GM12878 (cell line): Measurements from ENCODE around the gene OPRL1. TPM values are rescaled to one million over a fixed set of nuclear protein-coding genes. Genes with fewer than 3 reads are reported as not detected.

Experiments
- ATF2 ChIP-seq: IDR thresholded peaks from 2 replicates; pipeline ENCODE4 v1.6.1; 2012; ENCODE audit warnings: low read length, inconsistent platforms
- BRCA1 ChIP-seq: IDR thresholded peaks from 2 replicates; pipeline ENCODE4 v1.6.1; 2011; ENCODE audit warnings: low read depth, low read length, improper control_type of control experiment
- CBFB ChIP-seq: IDR thresholded peaks from 2 replicates; pipeline ENCODE4 v1.6.1; 2016; ENCODE audit warnings: antibody characterized with exemption, low read depth
- CBX3 ChIP-seq: fragments of 200-600 bp; sonication (generic); IDR thresholded peaks from 2 replicates; pipeline ENCODE4 v1.6.1; 2016; ENCODE audit warnings: low read depth, borderline replicate concordance
- CHD1 ChIP-seq: IDR thresholded peaks from 2 replicates; pipeline ENCODE4 v1.6.1; 2012; ENCODE audit warnings: low read depth, low read length, improper control_type of control experiment
- CUX1 ChIP-seq: IDR thresholded peaks from 2 replicates; pipeline ENCODE4 v1.6.1; 2012; ENCODE audit warnings: improper control_type of control experiment, low read depth, low read length; ENCODE audit not compliant: insufficient replicate concordance
- EZH2 ChIP-seq: IDR thresholded peaks from 2 replicates; pipeline ENCODE4 v1.6.1; 2012; ENCODE audit warnings: low read depth, mild to moderate bottlenecking, control low read depth, inconsistent platforms, low read length, borderline replicate concordance; ENCODE audit not compliant: control insufficient read depth
- IKZF2 ChIP-seq, 2 experiments: fragments of 450-650 bp; IDR thresholded peaks; 2 replicates each; pipeline ENCODE4 v1.6.1; 2017; ENCODE audit warnings: mild to moderate bottlenecking in 2 of 2, moderate library complexity in 2 of 2
- IRF4 ChIP-seq: IDR thresholded peaks from 2 replicates; pipeline ENCODE4 v1.6.1; 2011; ENCODE audit warnings: low read depth, low read length
- NBN ChIP-seq: fragments of 450-650 bp; IDR thresholded peaks from 2 replicates; pipeline ENCODE4 v1.6.1; 2016
- PAX8 ChIP-seq: fragments of 450-650 bp; IDR thresholded peaks from 2 replicates; pipeline ENCODE4 v1.6.1; 2017; ENCODE audit warnings: mild to moderate bottlenecking, moderate library complexity
- PBX3 ChIP-seq: IDR thresholded peaks from 2 replicates; pipeline ENCODE4 v1.6.1; 2011; ENCODE audit warnings: mild to moderate bottlenecking, low read depth, low read length, moderate library complexity; ENCODE audit not compliant: insufficient replicate concordance
- RB1 ChIP-seq: fragments of 450-650 bp; formaldehyde crosslinking; IDR thresholded peaks from 2 replicates; pipeline ENCODE4 v1.6.1; 2017; ENCODE audit warnings: mild to moderate bottlenecking, borderline replicate concordance
- SMAD1 ChIP-seq: fragments of 450-650 bp; IDR thresholded peaks from 2 replicates; pipeline ENCODE4 v1.6.1; 2018; ENCODE audit warnings: mild to moderate bottlenecking, low read depth; ENCODE audit not compliant: partially characterized antibody
- SPI1 ChIP-seq: IDR thresholded peaks from 2 replicates; pipeline ENCODE4 v1.6.1; 2011; ENCODE audit warnings: low read depth, mild to moderate bottlenecking, low read length, moderate library complexity, borderline replicate concordance; ENCODE audit not compliant: insufficient read depth
- SUZ12 ChIP-seq: fragments of 200-600 bp; sonication (generic); IDR thresholded peaks from one replicate; pipeline ENCODE4 v1.6.1; 2018; ENCODE audit warnings: antibody characterized with exemption, mild to moderate bottlenecking; ENCODE audit not compliant: unreplicated experiment
- TAF1 ChIP-seq: IDR thresholded peaks from 2 replicates; pipeline ENCODE4 v1.6.1; 2011; ENCODE audit warnings: mild to moderate bottlenecking, low read depth, low read length, borderline replicate concordance
- TBL1XR1 ChIP-seq: IDR thresholded peaks from 2 replicates; pipeline ENCODE4 v1.6.1; 2012; ENCODE audit warnings: low read depth, low read length, improper control_type of control experiment
- USF1 ChIP-seq: IDR thresholded peaks from 2 replicates; pipeline ENCODE4 v1.6.1; 2011; ENCODE audit warnings: borderline replicate concordance, low read depth, mild to moderate bottlenecking, moderate library complexity, mixed read lengths, low read length; ENCODE audit not compliant: insufficient read depth; ENCODE audit errors: extremely low read length
- ZSCAN29 ChIP-seq: fragments of 450-650 bp; IDR thresholded peaks from 2 replicates; pipeline ENCODE4 v1.6.1; 2017; ENCODE audit warnings: mild to moderate bottlenecking, moderate library complexity
- polyA plus RNA-seq, 11 experiments: library from polyadenylated mRNA; depleted of rRNA in 4 of 11; unstranded in 6 of 11; stranded (reverse) in 5 of 11; fragments of >200 nt; fragmentation: Nextera tagmentation in 4 of 11; fragmentation: Illumina TruSeq in 1 of 11; extraction: Ambion mirVana in 4 of 11; extraction: Trizol in 1 of 11; gene quantifications; 1 replicate in 1 of 11; 2 replicates in 10 of 11; pipeline versions ENCODE4 v1.2.1 to v1.2.3, GENCODE V29; 2011 to 2016; ENCODE audit warnings: inconsistent platforms in 2 of 11, missing spikeins in 2 of 11, low read depth in 1 of 11
- total RNA-seq, 4 experiments: library from RNA; depleted of rRNA in 3 of 4; stranded (reverse); fragments of >200 nt in 3 of 4; fragmentation: Illumina TruSeq in 1 of 4; extraction: Trizol in 1 of 4; gene quantifications; 2 replicates each; pipeline versions ENCODE4 v1.2.1 to v1.2.3, GENCODE V29; 2013 to 2021

The OPRL1 gene
- total and polyA plus RNA-seq, 10 of the 15 experiments (the other 5 are each of a cell fraction or from before 2014, with no cell fraction given) = 0.04 to 0.41 (median 0.24) TPM; not detected in 1

GRCh38 chr20:64062596-64063388 lies 17.1 kb upstream of the OPRL1 start, which contains the start of gene TCEA2 (continued):
- TF ChIP-seq BRCA1 (no peak), EZH2 (no peak), SUZ12 (no peak), USF1 (peak; percentile 33), CUX1 (no peak), SMAD1 (no peak), CBX3 (no peak), ATF2 (no peak), IRF4 (no peak), PBX3 (no peak), NBN (no peak), IKZF2 (IDR thresholded peaks at IDR 0.05) (no peak), TBL1XR1 (peak; percentile 71), RB1 (no peak; the same call in none of the 2 replicates), PAX8 (no peak), TAF1 (0 out of 2 replicates have a peak, but pooled peaks have one; percentile 5), CHD1 (no peak), CBFB (no peak), ZSCAN29 (0 out of 2 replicates have a peak, but pooled peaks have one; percentile 51), SPI1 (no peak)
